HS-5 (cell line): ENCODE results near the gene WFIKKN2.
"Not testable (repeated sequence)": the region's sequence is repeated elsewhere in the genome, so short reads cannot be mapped to it uniquely, and the experiment has no call there.

Experiments
- DNase-seq: peaks from one replicate; pipeline ENCODE4 v3.0.0-alpha.2; 2012; ENCODE audit warnings: low read depth

Gene WFIKKN2

GRCh38 chr17:50835301-50836234, at the start of gene WFIKKN2:
WFIKKN2 (plus strand) TSS chr17:50835586; CDS start chr17:50835938, 352 bp downstream.
- no peak for DNase-seq

- no peak for DNase-seq
These were observed 49.3 kb upstream of the WFIKKN2 start for GRCh38 chr17:50785946-50786570.

- DNase-seq = no peak
These were observed 48.3 kb upstream of the WFIKKN2 start for GRCh38 chr17:50787106-50787505.

GRCh38 chr17:50790618-50791017, 44.8 kb upstream of the WFIKKN2 start:
- no peak for DNase-seq

GRCh38 chr17:50792132-50792531, 43.3 kb upstream of the WFIKKN2 start:
- no peak for DNase-seq

- DNase-seq = no peak
These were observed 42.4 kb upstream of the WFIKKN2 start for GRCh38 chr17:50793007-50793406.

GRCh38 chr17:50794361-50794760, 41.0 kb upstream of the WFIKKN2 start:
- DNase-seq = no peak

- no peak for DNase-seq
These were observed 38.1 kb upstream of the WFIKKN2 start for GRCh38 chr17:50797135-50797810.

GRCh38 chr17:50798424-50799288, 36.7 kb upstream of the WFIKKN2 start:
- no peak for DNase-seq

GRCh38 chr17:50799582-50799981, 35.8 kb upstream of the WFIKKN2 start:
- no peak for DNase-seq

GRCh38 chr17:50800196-50800700, 35.1 kb upstream of the WFIKKN2 start:
- no peak for DNase-seq

GRCh38 chr17:50802609-50803571, 32.5 kb upstream of the WFIKKN2 start:
- DNase-seq = no peak

- DNase-seq = no peak
These were observed 31.7 kb upstream of the WFIKKN2 start for GRCh38 chr17:50803676-50804075.

GRCh38 chr17:50804749-50805475, 30.5 kb upstream of the WFIKKN2 start:
- not testable (repeated sequence) for DNase-seq

- no peak for DNase-seq
These were observed 29.9 kb upstream of the WFIKKN2 start for GRCh38 chr17:50805486-50805885.

GRCh38 chr17:50806141-50806643, 29.2 kb upstream of the WFIKKN2 start:
- no peak for DNase-seq

- DNase-seq = no peak
These were observed 28.4 kb upstream of the WFIKKN2 start for GRCh38 chr17:50807009-50807408.

GRCh38 chr17:50807675-50808074, 27.7 kb upstream of the WFIKKN2 start:
- DNase-seq = no peak

- no peak for DNase-seq
These were observed 27.0 kb upstream of the WFIKKN2 start for GRCh38 chr17:50808413-50808812.
